Body of pancreas (tissue), 4 donors: ENCODE measurements around the gene MYO5A.

Experiments used
- POLR2A ChIP-seq, 3 donors: fragments of 450-650 bp; IDR thresholded peaks; one replicate each; pipeline ENCODE4 v1.6.1; 2016; ENCODE audit warnings: antibody characterized with exemption in 3 of 3, mild to moderate bottlenecking in 2 of 3
- TF ChIP-seq, protein P1 (sequence below), 7 experiments: fragments of 450-650 bp in 4 of 7; fragments of 200-600 bp in 3 of 7; sonication (generic) in 3 of 7; IDR thresholded peaks; one replicate each; pipeline ENCODE4 v1.5.1; 2016 to 2019; ENCODE audit warnings: antibody characterized with exemption in 7 of 7

DNA sequence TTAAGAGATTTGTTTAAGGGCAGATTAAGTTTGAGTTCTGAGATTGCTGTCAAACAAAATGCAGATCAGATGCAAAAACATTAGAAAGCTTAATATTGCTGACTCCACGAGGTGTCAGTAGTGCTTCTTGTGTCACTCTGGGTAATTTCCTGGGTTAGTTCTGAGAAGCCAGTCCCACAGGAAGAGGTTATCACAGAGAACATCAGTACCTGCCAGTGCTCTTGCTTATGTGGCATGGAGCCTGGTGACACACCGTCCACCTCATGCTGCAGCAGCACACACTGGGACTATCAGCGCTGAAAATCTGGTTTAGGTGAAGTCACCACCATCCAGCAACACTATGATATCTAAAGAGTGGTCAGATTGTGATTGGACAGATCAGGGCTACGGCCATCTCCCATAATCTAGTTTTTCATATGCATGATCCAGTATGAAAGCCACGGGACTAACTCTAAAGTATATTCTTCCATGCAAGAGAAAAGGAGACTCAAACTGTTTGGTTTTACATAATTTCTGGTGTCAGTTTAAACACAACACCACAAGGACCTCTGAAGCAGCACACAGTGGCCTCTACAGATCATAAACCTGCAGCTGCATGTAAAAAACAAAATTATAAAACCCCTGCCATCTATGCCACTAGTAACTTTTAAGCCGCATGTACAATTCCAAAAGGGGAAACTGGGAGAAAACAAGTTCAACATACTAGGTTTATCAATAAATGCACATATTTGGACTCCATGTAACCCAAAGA, 197.0 kb downstream of the MYO5A start:
- TF ChIP-seq POLR2A (IDR thresholded peaks at IDR 0.05): no peak
- TF ChIP-seq, protein P1, sequence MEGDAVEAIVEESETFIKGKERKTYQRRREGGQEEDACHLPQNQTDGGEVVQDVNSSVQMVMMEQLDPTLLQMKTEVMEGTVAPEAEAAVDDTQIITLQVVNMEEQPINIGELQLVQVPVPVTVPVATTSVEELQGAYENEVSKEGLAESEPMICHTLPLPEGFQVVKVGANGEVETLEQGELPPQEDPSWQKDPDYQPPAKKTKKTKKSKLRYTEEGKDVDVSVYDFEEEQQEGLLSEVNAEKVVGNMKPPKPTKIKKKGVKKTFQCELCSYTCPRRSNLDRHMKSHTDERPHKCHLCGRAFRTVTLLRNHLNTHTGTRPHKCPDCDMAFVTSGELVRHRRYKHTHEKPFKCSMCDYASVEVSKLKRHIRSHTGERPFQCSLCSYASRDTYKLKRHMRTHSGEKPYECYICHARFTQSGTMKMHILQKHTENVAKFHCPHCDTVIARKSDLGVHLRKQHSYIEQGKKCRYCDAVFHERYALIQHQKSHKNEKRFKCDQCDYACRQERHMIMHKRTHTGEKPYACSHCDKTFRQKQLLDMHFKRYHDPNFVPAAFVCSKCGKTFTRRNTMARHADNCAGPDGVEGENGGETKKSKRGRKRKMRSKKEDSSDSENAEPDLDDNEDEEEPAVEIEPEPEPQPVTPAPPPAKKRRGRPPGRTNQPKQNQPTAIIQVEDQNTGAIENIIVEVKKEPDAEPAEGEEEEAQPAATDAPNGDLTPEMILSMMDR (IDR thresholded peaks at IDR 0.05): peak in 4 of 7 experiments; percentile 29 to 46 (median 42)
